CD4-positive, alpha-beta memory T cell (primary cell): ENCODE results near the gene CTRB1. TPM values are rescaled to one million over a fixed set of nuclear protein-coding genes. Genes with fewer than 3 reads are reported as not detected.

Experiments used
- CTCF ChIA-PET: fragments of 350-600 bp; sonication (Branson Sonifier 250); formaldehyde crosslinking; loops from one replicate; lab custom pipeline; 2021; ENCODE audit warnings: inconsistent platforms; ENCODE audit not compliant: partially characterized antibody; lab: Charles Lee
- POLR2A ChIA-PET: fragments of 350-600 bp; sonication (Branson Sonifier 250); formaldehyde crosslinking; loops from one replicate; lab custom pipeline; 2021; ENCODE audit not compliant: partially characterized antibody; lab: Charles Lee
- DNase-seq, 5 donors: peaks; one replicate each; pipeline versions ENCODE4 v3.0.0 to v3.0.0-alpha.2; 2020 to 2022; ENCODE audit warnings: mixed read lengths in 1 of 5
- H3K27ac ChIP-seq: one replicate; pipeline ENCODE4 v1.7.0; 2013; ENCODE audit warnings: low read depth, low read length
- H3K27me3 ChIP-seq: 2 replicates; pipeline ENCODE4 v1.7.0; 2013; ENCODE audit warnings: mild to moderate bottlenecking, low read length, moderate library complexity; ENCODE audit not compliant: insufficient read depth
- H3K36me3 ChIP-seq: 2 replicates; pipeline ENCODE4 v1.7.0; 2013; ENCODE audit warnings: mild to moderate bottlenecking, low read length, moderate library complexity; ENCODE audit not compliant: insufficient read depth
- H3K4me1 ChIP-seq: 2 replicates; pipeline ENCODE4 v1.7.0; 2013; ENCODE audit warnings: mild to moderate bottlenecking, low read length, moderate library complexity; ENCODE audit not compliant: insufficient read depth
- H3K4me3 ChIP-seq, 2 donors: one replicate each; pipeline ENCODE4 v1.7.0; 2013; ENCODE audit warnings: low read length in 2 of 2, mild to moderate bottlenecking in 1 of 2
- H3K9me3 ChIP-seq, 2 donors: one replicate each; pipeline ENCODE4 v1.7.0; 2013; ENCODE audit warnings: low read length in 2 of 2, control low read depth in 1 of 2; ENCODE audit not compliant: control insufficient read depth in 1 of 2
- H3K27ac Mint-ChIP-seq, 7 donors: one replicate each; pipeline ENCODE4 v1.8.0; 2020 to 2021; ENCODE audit warnings: mixed read lengths in 7 of 7, mild to moderate bottlenecking in 6 of 7, inconsistent platforms in 3 of 7, moderate library complexity in 3 of 7
- H3K27me3 Mint-ChIP-seq, 2 donors: one replicate each; pipeline ENCODE4 v1.8.0; 2020 to 2021; ENCODE audit warnings: mixed read lengths in 2 of 2
- H3K36me3 Mint-ChIP-seq, 2 donors: one replicate each; pipeline ENCODE4 v1.8.0; 2020 to 2021; ENCODE audit warnings: mixed read lengths in 2 of 2, inconsistent platforms in 1 of 2, mild to moderate bottlenecking in 1 of 2
- H3K4me1 Mint-ChIP-seq, 4 donors: one replicate each; pipeline ENCODE4 v1.8.0; 2020 to 2021; ENCODE audit warnings: mixed read lengths in 4 of 4, mild to moderate bottlenecking in 1 of 4
- H3K4me3 Mint-ChIP-seq, 8 donors: one replicate each; pipeline ENCODE4 v1.8.0; 2020 to 2021; ENCODE audit warnings: mixed read lengths in 8 of 8, mild to moderate bottlenecking in 7 of 8, moderate library complexity in 6 of 8, inconsistent platforms in 3 of 8
- H3K9me3 Mint-ChIP-seq, 8 donors: one replicate each; pipeline ENCODE4 v1.8.0; 2020 to 2021; ENCODE audit warnings: mixed read lengths in 8 of 8, mild to moderate bottlenecking in 5 of 8, inconsistent platforms in 3 of 8, moderate library complexity in 1 of 8
- intact Hi-C: fragments of 100-400 bp; cut with micrococcal nuclease; formaldehyde crosslinking; loops from one replicate; pipeline ENCODE4 v1.15.1; 2023
- polyA plus RNA-seq, 2 donors: library from polyadenylated mRNA; unstranded; fragments of 300-500 nt; fragmentation: Illumina TruSeq; gene quantifications; one replicate each; pipeline ENCODE4 v1.2.3, GENCODE V29; 2021
- total RNA-seq, 2 experiments: library from RNA; stranded (reverse); gene quantifications; one replicate each; pipeline ENCODE4 v1.2.3, GENCODE V29; 2021

CTRB1 gene
- total and polyA plus RNA-seq, 4 experiments from 2014 or later: not detected

DNA sequence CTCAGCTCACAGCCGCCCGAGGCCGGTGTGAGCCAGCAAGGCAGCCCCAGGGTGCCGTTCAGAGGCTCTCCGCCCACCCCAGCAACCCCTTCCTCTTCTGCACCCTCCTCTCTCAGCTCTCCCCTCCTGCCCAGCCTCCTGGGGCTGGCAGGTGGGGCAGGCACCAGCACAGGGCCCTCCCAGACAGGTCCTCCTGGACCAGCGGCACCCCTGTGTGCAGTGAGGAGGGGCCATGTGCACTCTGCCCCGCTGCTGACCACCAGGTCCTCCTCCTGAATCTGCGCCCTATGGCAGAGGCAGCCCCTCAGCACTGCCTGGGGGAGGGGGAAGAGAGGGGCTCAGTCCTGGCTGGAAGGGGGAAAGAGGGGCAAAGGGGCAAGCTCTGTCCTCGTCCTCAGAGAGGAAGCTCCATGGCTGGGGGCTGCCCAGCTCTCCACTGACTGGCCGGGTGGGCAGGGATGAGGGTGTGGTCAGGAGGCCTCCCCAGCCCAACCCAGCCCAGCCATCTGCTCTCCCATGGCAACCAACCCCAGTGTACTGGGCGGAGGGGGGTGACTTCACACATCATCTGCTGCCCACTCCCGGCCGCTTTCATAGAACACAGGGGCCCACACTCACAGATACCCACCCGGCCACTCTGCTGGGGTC lies 38.0 kb downstream of the CTRB1 start:
- intact Hi-C loops: no loop called here
- Mint-ChIP-seq H3K27me3 (peaks cover 18 to 21% of the 10 kb centered on the region in 2 donors), H3K4me3 (no peak overlapping the region), H3K27ac (no peak overlapping the region), H3K36me3 (no peaks in the 10 kb centered on the region), H3K9me3 (no peaks in the 10 kb centered on the region), H3K4me1 (peaks cover 0 to 5% (median 1%) of the 10 kb centered on the region in 4 donors)
- ChIA-PET CTCF (interaction anchor here (0.6 kb wide), 1 partner anchor 110 kb away, joined by 3 read pairs; no protein-coding TSS in a partner anchor), POLR2A (no interaction called here)
- Histone ChIP-seq H3K27ac (no peak overlapping the region), H3K4me3 (no peak overlapping the region), H3K9me3 (no peaks in the 10 kb centered on the region), H3K4me1 (peaks cover 3% of the 10 kb centered on the region), H3K36me3 (no peaks in the 10 kb centered on the region), H3K27me3 (peaks cover 5% of the 10 kb centered on the region)
- peak in 1 of 5 donors; percentile 7 for DNase-seq

DNA sequence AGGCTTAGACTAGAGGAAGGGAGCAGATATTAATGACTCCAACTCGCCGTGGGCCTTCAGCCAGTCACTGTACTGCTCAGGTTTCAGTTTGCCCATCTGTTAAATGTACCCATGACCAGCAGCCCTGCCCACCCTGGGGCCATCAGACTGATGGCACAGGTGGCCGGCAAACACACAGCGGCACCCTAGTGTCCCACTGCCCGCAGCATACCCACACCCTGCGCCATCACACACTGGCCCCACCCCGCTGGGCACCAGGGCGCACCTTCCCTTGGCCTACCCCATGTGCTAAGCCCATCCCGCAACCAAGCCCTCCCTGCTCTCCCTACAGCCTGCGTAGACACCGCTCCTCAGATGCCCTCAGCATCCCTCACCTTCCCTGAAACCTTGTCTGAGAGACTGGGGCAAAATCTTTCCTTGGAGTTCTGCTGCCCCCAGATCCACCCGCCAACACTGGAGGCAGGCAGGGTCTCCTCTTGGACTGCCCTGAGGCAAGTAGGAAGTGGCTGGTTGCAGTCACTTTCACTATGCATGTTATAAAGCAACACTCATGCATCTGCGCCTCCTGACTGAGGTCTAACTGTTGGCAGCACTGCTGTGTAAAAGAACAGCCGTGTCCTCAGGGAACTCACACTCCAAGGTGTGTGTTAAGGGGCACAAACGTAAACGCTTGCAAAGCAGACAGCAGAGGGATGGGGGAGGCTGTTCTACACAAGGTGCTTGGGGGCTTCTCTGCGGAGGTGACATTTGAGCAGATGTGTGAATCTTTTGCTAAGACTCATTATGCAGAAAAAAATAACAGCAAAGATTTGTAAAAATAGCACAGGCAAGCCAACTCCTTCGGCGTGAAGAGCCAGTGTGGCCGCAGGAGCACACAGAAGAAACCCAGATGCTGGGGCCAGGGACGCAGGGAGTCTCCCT lies 39.4 kb downstream of the CTRB1 start:
- no peaks in the 10 kb centered on the region for H3K27me3 ChIP-seq
- peak in 1 of 5 donors; percentile 14 for DNase-seq
- H3K9me3 Mint-ChIP-seq: no peaks in the 10 kb centered on the region
- H3K4me3 Mint-ChIP-seq: no peak overlapping the region
- no peak overlapping the region for H3K27ac Mint-ChIP-seq
- H3K4me1 ChIP-seq: no peaks in the 10 kb centered on the region
- no peaks in the 10 kb centered on the region for H3K9me3 ChIP-seq
- peaks cover 14 to 16% of the 10 kb centered on the region in 2 donors for H3K27me3 Mint-ChIP-seq
- H3K36me3 Mint-ChIP-seq: no peaks in the 10 kb centered on the region
- H3K27ac ChIP-seq: no peak overlapping the region
- intact Hi-C loops: no loop called here
- H3K36me3 ChIP-seq: no peaks in the 10 kb centered on the region
- H3K4me3 ChIP-seq: no peak overlapping the region
- CTCF ChIA-PET: no interaction called here
- no peaks in the 10 kb centered on the region for H3K4me1 Mint-ChIP-seq
- POLR2A ChIA-PET: no interaction called here

DNA sequence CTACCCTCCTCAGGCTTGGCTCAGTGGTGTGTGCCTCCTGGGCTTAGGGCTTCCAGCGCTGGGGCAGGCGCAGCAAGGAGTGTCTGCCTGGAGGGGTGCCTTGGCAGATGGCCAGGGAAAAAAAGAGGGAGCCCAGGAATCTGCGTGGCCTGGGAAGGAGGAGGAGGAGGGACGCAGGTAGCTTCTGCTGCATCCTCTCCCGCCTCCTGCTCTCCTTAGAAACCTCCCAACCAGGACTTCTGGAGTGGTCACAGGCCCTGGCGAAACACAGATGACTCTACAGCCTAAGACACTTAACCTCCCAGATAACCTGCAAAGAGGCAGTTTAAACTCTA lies 40.0 kb downstream of the CTRB1 start:
- Histone ChIP-seq H3K27me3 (no peaks in the 10 kb centered on the region), H3K4me1 (no peaks in the 10 kb centered on the region), H3K27ac (no peak overlapping the region), H3K36me3 (no peaks in the 10 kb centered on the region), H3K9me3 (no peaks in the 10 kb centered on the region), H3K4me3 (no peak overlapping the region)
- Mint-ChIP-seq H3K27me3 (peaks cover 13 to 22% of the 10 kb centered on the region in 2 donors), H3K36me3 (no peaks in the 10 kb centered on the region), H3K9me3 (no peaks in the 10 kb centered on the region), H3K27ac (no peak overlapping the region), H3K4me1 (no peaks in the 10 kb centered on the region), H3K4me3 (no peak overlapping the region)
- ChIA-PET POLR2A (no interaction called here), CTCF (no interaction called here)
- intact Hi-C loops: no loop called here
- DNase-seq: peak in 1 of 5 donors; percentile 7

DNA sequence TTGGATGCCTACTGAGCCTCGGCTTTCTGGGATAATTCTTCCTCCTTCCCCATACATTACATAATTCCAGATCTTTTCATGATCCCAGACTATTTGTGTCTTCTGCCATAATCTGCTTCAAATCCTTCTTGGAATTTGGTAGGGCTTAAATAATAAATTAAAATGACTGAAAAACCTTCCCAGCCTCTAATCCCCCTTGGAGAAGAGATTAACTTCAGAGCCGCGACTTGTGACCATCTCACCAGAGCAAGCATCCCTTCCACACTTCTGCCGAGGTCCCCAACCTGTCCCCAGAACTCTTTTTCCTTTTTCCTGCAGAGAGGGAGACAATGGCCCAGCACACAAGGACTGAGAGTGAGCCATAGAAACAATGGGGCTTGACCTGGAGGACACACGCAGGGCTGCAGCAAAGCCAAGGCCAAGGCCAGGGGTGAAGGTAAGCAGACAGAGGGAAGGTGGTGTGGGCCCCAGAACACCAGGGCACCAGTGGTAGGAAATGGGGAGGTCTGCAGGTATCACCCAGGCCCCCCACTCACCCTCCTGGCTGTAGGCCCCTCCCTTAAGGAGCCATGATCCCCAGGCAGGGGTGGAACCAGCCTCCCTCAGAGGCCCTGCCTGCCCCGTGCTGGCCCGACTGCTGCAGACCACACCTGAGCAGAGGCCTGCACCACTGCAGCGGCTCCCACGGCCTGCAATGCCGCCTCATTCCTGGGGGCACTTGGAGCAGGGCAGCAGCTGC lies 42.2 kb downstream of the CTRB1 start:
- no peak overlapping the region for H3K27ac Mint-ChIP-seq
- Histone ChIP-seq H3K36me3 (no peaks in the 10 kb centered on the region), H3K27ac (no peak overlapping the region), H3K4me3 (no peak overlapping the region), H3K9me3 (no peaks in the 10 kb centered on the region), H3K27me3 (peaks cover 9% of the 10 kb centered on the region), H3K4me1 (peaks cover 9% of the 10 kb centered on the region)
- no peaks in the 10 kb centered on the region for H3K36me3 Mint-ChIP-seq
- H3K4me1 Mint-ChIP-seq: peaks cover 0 to 10% (median 5%) of the 10 kb centered on the region in 4 donors
- ChIA-PET CTCF (no interaction called here), POLR2A (no interaction called here)
- no peak for DNase-seq
- H3K27me3 Mint-ChIP-seq: peaks cover 17 to 29% of the 10 kb centered on the region in 2 donors
- H3K9me3 Mint-ChIP-seq: no peaks in the 10 kb centered on the region
- no peak overlapping the region for H3K4me3 Mint-ChIP-seq
- intact Hi-C loops: no loop called here

DNA sequence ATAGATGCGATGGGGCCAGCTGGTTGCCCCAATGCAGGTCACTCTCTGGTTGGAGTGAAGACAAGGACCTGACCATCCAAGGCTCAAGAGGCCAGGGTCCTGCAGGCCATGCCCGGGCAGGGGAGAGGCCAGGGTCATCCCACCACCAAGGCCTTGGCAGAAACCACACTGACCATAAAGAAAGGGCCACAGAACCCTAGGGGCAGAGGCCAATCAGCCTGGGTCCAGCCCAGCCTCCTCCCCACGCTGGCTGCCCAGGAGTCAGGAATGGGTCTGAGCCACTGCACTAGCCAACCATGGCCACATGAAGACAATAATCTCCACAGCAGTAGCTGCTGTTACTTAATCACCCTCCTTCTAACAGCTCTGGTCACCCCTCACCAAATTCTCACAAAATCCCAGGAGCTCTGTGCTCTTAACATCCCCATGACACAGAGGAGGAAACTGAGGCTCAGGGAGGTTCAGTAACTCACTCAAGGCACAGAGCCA lies 42.8 kb downstream of the CTRB1 start:
- Histone ChIP-seq H3K4me1 (peaks cover 9% of the 10 kb centered on the region), H3K4me3 (no peak overlapping the region), H3K27ac (no peak overlapping the region), H3K36me3 (no peaks in the 10 kb centered on the region), H3K27me3 (peaks cover 12% of the 10 kb centered on the region), H3K9me3 (no peaks in the 10 kb centered on the region)
- Mint-ChIP-seq H3K4me1 (peaks cover 3 to 13% (median 7%) of the 10 kb centered on the region in 4 donors), H3K36me3 (no peaks in the 10 kb centered on the region), H3K9me3 (no peaks in the 10 kb centered on the region), H3K27me3 (peaks cover 21 to 34% of the 10 kb centered on the region in 2 donors), H3K4me3 (no peak overlapping the region), H3K27ac (no peak overlapping the region)
- intact Hi-C loops: no loop called here
- ChIA-PET CTCF (interaction anchor here (1.6 kb wide), 1 partner anchor 124 kb away, joined by 3 read pairs; no protein-coding TSS in a partner anchor), POLR2A (no interaction called here)
- no peak for DNase-seq

DNA sequence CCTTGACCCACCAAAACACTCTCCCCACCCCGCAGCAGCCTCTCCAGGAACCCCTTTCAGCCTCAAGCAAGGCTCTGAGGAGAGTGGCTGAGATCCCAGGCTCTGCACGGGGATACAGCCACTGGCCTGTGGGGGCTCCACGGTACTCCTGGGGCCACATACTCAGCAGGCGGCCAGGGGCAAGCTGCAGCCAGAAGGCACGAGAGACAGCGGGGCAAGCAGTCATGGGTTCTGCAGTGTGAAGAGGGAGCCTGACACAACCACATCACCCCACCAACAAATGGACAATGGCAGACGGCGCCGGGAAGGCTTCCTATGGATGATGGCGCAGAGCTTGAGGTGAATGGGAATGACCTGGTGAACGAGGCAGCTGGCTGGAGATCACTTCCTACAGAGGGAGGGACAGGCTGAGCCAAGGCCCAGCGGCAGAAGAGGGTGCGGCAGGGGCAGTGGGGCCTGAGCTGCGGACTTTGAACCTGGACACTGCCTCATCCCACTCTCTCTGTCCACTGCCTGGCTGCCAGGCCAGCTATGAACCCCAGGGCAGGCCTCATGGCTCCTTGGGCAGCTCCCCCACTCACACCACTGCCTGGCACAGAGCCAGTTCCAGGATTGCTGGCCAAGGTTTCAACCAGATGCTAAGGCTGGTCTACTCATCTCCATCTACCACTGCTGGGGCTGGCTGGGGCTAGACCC lies 43.5 kb downstream of the CTRB1 start:
- no peak overlapping the region for H3K4me3 Mint-ChIP-seq
- H3K4me1 Mint-ChIP-seq: peaks cover 3 to 13% (median 7%) of the 10 kb centered on the region in 4 donors
- no peaks in the 10 kb centered on the region for H3K9me3 Mint-ChIP-seq
- Histone ChIP-seq H3K36me3 (no peaks in the 10 kb centered on the region), H3K27me3 (peaks cover 12% of the 10 kb centered on the region), H3K9me3 (no peaks in the 10 kb centered on the region), H3K27ac (no peak overlapping the region), H3K4me1 (peaks cover 9% of the 10 kb centered on the region), H3K4me3 (no peak overlapping the region)
- H3K27ac Mint-ChIP-seq: no peak overlapping the region
- ChIA-PET CTCF (interaction anchor here (1.6 kb wide), 1 partner anchor 123 kb away, joined by 3 read pairs; no protein-coding TSS in a partner anchor), POLR2A (no interaction called here)
- intact Hi-C loops: no loop called here
- H3K36me3 Mint-ChIP-seq: no peaks in the 10 kb centered on the region
- H3K27me3 Mint-ChIP-seq: peaks cover 21 to 34% of the 10 kb centered on the region in 2 donors
- no peak for DNase-seq
